ENCODE data around the gene ICE2.

- TF ChIP-seq POLR2A (IDR thresholded peaks at IDR 0.05) (no peak), CTCF (IDR thresholded peaks at IDR 0.05 in 4 of 5, conservative IDR thresholded peaks at IDR 0.05 in 1 of 5) (no peak)
Observed at GRCh38 chr15:60462027-60462426, 16.9 kb downstream of the ICE2 start.
